ENCODE data around the gene DIP2C.

- TF ChIP-seq, protein P1, sequence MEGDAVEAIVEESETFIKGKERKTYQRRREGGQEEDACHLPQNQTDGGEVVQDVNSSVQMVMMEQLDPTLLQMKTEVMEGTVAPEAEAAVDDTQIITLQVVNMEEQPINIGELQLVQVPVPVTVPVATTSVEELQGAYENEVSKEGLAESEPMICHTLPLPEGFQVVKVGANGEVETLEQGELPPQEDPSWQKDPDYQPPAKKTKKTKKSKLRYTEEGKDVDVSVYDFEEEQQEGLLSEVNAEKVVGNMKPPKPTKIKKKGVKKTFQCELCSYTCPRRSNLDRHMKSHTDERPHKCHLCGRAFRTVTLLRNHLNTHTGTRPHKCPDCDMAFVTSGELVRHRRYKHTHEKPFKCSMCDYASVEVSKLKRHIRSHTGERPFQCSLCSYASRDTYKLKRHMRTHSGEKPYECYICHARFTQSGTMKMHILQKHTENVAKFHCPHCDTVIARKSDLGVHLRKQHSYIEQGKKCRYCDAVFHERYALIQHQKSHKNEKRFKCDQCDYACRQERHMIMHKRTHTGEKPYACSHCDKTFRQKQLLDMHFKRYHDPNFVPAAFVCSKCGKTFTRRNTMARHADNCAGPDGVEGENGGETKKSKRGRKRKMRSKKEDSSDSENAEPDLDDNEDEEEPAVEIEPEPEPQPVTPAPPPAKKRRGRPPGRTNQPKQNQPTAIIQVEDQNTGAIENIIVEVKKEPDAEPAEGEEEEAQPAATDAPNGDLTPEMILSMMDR (IDR thresholded peaks at IDR 0.05; ENCODE audit: borderline replicate concordance, extremely low read depth, low read length, poor library complexity, severe bottlenecking) = no peak
- no peak for TF ChIP-seq EZH2 (IDR thresholded peaks at IDR 0.05; ENCODE audit: borderline replicate concordance, low read depth, low read length, severe bottlenecking)
Observed at GRCh38 chr10:618229-618989, 71.1 kb downstream of the DIP2C start.

Data from DND-41 (cell line).